ENCODE results near the gene HOXA10.

The HOXA10 gene

DNA sequence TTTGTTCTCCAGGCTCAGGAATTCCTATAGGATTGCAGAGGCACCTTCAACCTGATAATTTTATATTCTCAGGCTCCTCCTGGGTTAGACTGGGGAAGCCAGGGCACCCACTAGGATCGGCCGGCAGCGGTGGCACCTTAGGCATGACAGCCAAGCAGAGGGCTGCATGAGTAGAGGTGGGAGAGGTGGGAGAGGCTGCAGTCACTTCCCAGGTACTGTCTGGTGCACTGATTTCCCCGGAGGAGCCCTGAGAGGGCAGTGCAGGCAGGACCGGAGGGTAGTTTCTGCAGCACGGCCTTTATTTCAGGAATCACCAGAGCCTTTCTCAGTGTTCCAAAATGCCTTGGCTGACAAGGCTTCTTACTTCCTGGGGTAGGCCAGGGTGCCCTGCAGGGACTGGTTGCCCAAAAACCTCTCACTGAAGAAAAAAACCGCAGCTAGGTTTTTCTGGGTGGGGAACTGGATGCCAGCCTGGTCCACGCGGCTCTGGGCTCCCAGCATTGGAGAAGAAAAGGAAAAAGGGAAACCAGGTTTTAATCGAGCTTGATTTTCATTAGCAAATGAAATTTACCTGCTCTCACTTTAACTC lies 29.3 kb upstream of the HOXA10 start:
- DNase-seq, result no peak

DNA sequence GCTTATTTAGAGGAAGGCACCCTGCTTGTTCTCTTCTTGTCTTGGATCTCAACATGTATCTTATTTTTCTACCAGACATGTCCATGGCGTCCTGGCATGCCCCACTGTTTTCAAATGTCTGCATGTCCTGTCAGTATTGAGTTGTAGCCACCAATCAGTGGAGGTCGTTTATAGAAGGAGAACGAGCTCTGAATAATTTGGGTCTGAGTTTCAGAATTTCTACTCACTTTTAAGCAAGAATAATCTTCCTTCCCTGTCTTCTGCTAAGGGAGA lies 28.7 kb upstream of the HOXA10 start:
- DNase-seq, result no peak

DNA sequence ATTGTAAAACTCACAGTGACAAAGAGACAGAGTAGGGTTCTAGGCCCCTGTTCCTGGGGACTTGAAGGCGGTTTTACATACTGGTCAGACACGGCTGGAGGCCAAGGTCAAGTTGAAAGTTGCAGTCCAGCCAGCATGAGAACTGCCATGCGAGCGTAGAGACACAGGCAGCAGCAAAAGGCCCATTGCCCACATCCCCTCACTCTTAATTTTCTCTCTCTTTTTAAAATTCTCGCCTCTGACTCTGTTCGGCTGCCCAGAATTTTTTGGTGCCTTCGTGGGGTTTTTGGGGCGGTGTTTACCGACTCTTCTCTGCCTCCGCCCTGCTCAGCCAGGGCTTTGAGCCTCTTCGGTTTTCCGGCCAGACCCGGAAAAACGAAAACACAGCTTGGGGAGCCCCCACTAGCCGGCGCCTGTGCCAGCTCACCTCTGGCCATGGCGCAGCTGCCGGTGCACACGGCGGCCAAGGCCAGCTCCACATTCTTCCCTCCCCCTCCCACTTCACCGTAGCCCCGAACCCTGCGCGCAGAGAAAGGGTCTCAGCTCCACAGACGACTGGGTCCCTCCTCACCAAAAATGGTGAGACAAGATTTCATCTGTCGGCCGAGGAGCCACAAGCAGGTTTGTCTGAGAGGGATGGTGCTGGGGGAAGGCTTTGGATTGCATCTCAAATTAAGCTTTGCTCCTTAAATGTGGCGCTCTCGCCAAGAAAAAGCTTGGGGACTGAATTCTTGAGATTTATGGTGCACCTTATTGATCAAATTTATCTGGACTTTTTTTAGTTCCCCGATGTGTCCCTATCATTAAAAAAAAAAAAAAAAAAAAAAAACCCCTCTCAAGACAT lies 28.1 kb upstream of the HOXA10 start:
- peak; percentile 75 for DNase-seq

DNA sequence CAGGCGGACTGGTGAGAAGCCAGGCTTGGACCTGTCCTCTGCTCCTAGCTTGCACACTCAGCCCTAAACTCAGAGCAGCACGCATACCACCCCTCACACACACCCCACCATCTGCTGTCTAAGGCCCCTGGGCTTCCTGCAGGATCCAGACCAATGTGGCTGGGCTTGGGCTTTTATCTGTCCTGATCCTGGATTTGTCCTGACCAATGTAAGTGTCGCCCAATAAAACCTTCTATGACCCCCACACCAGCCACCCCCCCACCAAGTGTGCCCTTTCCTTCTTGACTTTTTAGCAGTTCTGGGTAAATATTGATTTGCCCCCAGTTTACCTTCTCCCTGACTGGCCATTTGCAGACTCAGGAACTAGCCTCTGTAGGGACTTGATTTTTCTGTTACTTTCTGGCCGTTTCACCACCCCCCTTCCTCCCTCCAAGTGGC lies 27.5 kb upstream of the HOXA10 start:
- DNase-seq, result peak; percentile 57

DNA sequence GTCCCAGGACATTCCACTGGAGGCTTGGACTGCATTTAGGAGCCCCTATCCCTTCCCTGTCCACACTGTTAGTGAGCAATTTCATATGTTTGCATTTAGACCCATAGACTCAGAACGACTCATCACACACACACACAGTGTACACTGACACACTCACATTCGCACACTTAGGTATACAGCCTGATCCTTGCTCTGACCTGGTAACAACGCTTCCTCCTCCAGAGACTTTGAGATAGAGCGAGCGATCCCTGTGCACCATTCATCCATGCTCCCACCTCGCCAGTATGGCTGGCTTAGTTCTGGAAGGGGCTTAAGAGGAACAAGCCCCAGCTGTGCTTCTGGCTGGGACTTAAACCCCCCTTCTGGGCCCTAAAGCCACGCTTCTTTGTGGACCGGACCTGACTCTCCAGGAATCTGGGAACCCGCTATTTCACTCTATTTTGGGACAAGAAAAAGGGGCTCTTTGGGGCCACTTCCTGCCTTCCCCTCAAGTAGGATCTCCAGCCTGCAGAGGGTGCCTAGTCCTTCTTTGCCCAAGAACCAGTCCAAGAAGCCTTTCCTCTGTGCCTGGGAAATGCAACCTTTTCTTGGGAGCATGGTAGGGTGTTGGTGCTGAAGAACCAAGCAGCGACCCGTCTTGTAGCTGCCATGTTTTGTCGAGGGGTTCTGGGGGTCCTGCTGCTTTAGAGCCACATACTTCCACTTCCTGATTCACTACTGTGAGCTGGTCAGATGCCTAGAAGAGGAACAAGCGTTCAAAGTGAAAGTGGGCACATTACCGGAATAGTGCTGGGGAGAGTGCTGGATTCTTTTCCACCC lies 26.9 kb upstream of the HOXA10 start:
- DNase-seq, result peak; percentile 56

DNA sequence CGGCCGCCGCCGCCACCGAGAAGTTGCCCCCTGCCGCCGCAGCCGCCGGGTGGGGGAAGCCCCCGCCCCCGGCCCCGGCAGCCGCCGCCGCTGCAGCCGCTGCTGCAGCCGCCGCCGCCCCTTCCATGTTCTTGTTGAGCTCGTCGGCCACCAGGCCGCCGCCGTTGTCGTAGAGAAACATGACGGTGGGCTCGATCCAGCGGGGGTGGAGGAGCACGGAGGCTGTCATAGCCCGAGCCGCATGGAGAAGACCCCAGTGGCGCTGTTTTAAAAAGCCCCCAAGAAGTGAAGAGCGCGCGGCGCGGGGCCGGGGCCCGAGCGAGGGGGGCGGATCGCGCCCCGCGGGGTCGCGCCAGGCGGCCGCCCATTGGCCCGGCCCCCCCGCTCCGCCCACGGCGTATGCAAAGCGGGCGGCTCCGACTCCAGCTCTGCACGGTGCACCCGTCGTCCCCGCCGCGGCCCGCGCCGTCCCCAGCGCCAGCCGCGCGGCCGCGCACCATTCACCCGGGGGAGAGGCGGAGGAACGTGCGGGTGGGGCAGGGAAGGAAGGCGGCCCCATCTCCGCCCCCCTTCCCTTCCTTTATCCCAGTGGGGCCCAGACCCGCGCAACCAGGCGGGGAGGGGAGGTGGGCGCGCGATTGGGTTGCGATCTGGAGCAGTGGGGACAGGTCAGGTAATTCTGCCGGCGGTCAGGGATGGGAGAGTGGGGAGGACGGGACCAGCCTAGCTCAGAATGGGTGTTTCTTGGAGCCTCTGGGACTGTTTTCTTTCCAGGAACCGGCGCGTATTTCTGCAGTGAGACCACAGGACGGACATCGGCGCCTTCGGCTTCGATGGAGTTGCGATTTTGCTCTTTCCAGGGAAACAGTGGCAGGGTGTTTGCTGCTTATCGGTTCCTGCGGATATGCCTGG lies 26.0 kb upstream of the HOXA10 start, which contains the start of gene HOXA13:
TSS of gene HOXA13 (minus strand) at position 243 of the 912 bp plus-strand sequence. CDS start at position 229, 14 bp downstream.
- DNase-seq, result peak; percentile 63

DNA sequence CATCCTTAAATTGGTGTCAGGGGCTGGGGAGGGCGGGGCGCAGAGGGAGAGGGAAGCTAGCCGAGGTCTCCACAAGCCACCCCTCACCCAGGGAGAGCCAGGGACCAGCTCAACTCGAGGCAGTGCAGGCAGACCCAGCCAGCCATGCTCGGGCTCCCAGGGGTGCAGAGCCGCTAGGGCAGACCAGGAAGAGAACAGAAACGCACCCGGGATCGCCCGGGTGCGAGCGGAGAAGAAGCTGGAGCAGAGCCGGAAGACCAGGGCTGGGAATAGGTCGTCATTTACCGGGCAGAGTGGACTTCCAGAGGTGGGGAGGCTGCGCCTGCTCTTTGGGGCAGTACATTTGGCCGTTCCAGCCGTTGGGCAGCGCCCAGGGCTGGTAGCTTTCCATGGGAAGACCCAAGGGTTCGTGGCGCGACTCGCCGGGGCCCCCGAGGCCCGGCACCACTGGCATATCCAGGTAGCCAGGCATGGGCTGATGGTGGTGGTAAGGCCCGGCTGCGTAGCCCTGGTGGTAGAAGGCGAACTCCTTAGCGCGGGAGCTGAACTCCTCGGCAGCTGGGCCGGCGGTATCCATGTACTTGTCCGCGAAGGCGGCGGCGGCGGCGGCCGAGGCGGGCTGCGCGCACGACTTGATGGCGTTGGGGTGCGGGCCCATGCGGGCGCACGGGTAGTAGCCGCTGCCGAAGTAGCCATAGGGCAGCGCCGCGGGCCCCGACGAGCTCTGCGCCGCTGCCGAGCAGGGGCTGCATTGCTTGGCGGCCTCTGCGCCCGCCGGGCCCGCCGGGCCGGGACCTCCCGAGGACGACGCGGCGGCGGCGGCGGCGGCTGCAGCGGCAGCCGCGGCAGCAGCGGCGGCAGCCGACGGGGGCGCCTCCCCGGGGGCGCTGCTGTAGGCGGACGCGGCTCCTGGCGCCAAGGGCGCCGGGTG lies 25.0 kb upstream of the HOXA10 start:
- DNase-seq, result peak; percentile 72

DNA sequence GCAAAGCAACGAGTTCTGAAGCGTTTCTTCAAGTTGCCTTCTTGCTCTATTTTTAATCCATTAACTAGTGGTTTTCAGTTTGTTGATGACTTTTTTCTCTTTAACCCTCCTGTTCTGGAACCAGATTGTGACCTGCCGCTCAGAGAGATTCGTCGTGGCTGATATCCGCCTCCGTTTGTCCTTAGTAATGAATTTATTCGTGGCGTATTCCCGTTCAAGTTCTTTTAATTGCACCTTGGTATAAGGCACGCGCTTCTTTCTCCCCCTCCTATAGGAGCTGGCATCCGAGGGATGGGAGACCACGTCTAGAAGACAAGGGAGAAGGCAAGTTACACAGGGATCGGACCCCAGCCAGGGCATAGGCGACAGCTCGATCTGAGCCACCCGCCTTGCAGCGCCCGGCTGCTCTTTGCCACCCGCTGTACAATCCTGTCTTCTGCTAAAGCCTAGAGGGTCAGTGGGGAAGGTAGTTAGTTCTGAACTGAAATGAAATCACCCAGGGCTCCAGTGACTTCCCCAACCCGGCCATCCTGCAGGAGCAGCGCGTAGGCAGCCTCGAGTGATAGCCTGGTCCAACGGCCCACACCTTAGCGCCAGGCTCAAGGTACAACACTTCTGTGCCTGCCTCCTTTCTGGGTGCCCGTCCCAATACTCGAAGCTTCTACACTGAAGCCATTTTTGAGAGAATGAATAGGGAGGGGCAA lies 24.2 kb upstream of the HOXA10 start:
- DNase-seq, result peak; percentile 66

DNA sequence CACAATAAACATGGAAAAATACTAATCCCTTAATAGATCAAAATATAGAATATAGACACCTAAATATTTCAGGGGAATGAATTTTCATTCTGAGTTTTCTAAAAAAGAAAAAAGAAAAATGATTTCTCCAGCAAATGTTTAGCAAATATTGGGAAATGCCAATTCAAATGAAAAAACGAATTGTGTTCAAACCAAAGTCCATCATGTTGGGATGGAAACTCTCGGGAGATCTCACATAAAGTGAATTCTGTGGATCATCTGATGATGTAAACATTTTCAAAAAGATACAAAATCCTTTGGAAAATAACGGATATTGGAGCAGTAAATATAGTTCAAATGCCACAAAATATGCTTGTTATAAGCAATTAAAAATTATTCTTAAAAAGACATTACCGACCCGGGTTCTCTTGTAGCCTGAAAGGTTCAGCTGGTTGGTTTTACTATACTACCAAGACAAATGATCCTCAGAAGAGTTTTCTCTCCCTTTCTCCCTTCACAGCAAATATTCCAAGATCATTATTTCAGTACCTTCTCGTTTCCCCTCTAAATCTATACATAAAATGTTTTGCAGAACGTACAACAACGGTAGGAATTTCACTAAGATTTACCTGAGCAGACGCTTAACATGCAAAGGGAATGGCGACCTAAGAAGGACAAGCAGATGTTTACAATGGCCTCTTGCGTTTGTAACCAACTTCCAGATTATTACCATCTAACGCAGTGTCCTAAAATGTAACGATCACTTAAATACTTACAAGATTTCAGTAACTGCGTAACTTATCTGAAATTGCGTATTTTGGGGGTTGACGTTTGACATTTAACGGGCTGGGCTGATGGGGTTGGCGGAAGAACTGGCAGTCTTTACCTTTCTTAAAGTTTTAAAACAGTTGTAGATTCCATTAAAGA lies 23.3 kb upstream of the HOXA10 start:
- DNase-seq, result no peak

DNA sequence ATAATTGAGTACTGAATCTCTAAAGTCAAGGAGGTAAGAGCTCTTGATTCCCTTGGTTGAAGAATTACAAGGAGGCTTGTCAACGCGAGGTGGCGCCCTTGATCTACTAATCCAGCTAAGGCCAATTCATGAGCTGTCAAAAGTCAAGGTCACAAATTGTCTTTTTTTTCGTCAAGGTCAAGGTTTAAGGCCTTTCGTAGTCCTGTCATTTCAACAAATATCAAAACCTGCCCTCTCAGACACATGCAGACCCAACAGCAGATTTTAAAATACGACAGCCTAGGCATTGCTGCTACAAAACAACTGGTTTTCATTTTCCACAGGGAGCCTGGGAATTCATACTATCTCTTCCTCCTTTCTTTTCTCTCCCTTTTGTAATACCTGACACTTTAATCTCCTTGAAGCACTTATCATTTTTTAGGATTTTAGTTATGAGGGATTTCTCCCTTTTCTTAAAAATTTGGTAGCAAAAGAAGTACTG lies 22.2 kb upstream of the HOXA10 start:
- DNase-seq, result peak; percentile 83

DNA sequence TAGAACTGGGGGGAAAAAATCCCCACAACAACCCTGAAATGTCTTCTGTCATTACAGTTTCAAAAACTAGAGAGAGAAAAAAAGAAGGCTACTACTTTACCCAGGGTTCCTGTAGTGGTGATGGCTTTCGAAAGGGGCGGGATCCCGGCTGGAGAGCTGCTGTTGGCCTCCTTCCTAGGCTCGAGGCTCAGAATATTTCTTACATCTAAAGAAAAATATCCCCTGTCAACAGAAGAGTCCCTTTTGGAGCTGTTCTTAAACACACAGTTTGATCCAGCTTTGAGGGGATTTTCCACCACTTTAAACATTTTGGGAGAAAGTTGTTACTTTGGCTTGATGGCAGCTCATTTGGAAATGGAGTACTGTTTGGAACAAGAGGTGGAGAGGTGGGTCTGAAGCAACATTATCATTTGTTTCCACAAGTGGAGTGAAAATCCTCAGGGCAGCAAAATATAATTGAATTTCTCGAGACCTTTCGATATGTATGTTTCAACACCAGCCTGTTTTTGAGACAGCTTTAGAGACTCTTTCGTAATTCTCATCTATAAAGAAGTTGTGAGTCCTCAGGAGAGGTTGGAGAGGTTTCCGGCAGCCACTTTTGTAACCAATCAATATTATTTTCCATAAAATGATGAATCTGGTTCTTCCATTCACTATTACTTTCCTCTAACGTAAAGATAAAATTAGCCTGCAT lies 20.7 kb upstream of the HOXA10 start:
- DNase-seq, result no peak

DNA sequence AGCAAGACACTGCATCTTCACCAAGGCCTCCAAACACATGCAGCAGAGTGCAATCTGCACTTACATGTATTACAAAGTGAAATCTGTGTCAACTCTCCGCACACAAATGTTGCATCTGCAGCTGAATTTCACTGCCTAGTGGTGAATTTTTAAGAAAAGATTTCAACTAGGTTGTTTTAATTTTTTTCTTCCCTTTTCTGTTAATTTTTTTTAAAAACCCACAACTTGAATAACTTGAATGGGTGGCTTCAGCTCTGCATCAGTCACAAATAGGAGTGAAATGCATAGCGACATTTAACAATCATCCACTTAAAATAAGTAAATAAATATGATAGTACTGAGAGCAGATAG lies 19.9 kb upstream of the HOXA10 start:
- no peak for DNase-seq

DNA sequence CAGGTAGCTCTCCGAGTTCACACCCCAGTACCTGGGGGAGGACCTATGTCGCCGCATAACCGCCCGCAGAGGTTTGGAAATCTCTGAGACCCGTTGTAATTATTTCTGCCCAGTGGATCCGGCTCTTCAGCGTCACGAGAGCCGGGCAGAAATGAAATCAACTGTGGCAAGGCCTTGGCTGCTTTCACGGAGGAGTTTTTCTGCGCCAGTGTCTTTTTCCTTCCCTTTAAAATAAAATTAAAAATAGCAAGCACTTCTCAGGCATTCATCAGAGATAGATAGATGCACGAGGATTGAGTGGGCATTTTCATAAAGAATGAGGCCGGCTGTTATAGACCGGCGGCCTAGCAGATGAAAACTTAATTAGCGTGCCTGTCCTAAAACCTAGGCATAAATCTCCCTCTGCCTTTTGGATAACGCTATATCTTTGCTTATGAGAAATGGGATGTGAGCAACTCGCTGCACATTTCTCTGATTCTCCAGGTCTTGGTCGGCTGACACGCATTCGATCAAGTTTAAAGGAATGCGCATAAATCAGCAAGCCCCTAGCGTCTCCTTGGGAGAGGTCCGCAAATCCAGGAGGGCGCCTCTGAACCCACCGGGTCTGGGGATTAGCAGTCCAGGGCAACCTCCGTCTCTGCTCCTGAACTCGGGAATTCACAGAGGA lies 19.3 kb upstream of the HOXA10 start:
- peak; percentile 69 for DNase-seq

DNA sequence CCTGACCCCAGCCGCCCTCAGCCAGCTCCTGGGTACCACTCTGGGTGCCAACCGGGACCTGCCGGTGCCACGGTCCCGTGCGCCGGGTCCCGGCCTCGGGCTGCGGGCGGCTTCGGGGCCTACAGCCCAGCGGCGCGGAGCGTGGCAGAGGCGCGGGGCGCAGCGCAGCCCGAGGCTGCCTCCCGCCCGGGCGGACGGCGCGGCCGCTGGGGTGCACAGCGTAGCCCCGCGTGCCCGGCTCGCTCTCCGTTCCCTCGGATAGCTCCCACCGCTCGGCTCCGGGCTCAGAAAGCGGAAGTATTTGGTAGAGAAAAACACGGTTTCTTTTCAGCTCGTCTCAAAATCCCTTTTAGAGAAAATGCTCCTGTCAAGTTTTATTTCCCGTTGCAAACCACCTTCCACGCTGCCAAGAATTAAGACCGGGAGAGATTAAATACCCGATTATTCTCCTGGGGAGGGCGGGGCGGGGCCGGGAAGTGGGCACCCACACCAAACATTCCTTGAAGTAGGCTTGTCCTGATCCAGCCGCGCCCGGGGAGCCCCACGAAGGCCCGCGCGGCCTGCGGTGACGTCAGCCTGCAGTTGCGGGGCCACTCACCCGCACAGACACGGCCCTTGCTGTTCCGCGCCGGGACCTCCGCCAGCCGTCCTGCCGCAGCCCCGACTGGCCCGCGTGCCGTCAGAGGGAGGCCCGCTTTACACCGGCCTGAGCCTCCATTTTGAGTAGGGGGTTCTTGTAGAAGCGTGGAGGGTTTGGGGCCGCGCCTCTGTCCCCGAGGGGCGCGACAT lies 18.6 kb upstream of the HOXA10 start:
- DNase-seq, result peak; percentile 53

DNA sequence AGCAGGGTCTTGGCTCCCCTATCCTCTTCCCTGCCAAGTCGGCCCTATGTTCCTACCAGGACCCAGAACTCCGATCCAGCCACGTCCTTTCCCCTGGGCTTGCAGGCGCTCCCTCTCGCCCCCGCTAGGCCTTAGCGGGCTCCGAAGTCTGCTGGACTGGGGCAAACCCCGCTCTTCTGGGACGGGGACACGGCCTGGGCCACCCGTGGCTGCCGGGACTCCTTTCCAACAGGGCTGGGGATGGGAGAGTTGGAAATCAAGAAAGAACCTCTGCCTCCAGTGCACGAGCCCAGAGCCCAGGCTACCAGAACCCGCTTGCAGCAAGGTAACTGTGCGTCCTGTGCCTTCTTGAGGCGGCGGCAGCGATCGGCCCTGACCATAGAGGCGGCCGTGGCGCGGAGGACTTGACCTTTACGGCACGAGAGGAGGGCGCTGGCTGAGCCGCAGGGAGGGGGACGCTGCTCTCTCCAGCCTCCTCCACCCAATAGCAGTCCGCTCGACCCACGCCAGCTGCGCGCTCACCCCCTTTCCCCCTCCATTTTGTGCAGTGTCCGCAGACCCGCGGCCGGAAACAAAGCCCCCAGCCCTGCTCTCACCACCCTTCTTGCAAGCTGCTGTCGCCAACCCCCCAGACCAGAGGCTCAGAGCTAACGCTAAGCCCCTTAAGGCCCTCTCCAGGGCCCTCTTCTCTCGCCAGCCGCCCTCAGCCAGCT lies 17.9 kb upstream of the HOXA10 start:
- peak; percentile 66 for DNase-seq

DNA sequence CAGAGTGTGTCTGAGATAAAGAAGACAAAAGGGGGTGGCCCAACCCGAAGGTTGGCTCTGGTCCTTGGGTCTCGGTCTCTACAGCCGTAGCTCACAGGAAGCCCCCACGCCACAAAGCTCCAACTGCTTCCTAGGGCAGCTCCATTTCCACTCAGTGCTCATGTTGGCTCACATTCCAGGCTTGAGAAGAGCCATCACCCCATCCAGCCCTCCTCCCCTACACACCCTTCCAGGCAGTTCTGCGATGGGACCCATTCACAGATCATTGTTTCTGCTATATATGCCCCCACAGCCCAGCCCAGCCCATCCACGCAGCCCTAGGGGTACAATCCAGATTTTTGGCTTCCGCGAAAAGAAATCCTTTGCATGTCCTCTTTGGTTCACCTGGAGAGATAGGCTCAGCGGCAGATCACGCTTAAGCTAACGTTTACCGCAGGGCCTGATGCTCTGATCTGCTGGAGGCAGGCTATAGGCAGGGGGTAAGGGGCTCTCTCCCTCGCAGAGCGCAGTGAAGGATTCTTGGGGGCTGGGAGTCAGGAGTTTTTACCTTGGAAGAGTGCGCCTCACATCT lies 17.1 kb upstream of the HOXA10 start:
- no peak for DNase-seq

Data from retina (tissue), 1 donor.